ENCODE results near the gene AZU1.
A peak's percentile ranks its signal among the peaks of the same experiment; 100 is the strongest.

Gene AZU1

GRCh38 chr19:827710-828321 lies at the start of gene AZU1:
Gene AZU1, plus strand, starts transcription at chr19:827837. Its CDS starts 10 bp downstream, at chr19:827847.
- no peak for DNase-seq

DNA sequence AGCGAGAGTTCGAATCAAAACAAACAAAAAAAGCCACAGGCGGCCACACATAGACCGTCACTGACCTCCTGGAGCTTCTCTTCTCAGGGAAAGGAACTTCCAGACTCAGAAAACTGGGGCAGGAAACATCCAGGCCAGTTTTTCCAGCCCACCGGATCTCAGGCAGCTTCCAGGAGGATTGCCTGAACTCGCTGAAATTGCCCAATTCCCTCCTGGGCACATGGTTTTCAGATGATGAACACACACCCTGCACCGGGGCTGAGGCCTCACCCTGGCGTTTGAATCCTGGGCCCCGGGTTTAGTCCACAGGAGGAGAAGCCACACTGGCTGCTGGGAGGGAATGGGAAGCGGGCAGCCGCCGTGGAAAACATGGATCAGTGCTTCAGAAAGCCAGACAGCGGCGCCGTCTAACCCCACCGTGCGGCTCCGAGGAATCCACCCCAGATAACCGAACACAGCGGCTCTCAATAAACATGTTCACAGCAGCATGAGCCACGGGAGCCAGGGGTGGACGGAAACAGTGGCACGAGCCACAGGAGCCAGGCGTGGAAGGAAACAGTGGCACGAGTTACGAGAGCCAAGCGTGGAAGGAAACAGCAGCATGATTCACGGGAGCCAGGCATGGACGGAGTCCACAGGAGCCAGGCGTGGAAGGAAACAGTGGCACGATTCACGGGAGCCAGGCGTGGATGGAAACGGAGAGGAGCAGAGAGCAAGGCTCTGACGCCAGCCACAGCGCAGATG lies 48.6 kb upstream of the AZU1 start:
- no peak for DNase-seq

- no peak for DNase-seq
Observed at GRCh38 chr19:780935-781334, 46.7 kb upstream of the AZU1 start.

DNA sequence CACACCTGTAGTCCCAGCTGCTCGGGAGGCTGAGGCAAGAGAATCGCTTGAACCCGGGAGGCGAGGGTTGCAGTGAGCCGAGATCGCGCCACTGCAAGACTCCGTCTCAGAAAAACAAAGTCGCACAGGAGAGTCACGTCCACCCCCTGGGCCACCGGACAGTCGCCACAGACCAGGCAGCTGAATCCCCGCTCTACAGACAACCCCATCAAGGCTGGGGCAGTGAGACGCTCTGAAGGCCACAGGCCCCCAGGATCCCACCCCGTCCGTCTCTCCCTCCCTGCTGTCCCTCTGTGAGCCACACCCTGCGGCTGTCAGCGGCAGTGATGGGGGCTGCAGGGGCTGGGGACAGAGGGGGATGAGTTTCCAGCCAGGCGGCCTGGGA lies 45.8 kb upstream of the AZU1 start:
- DNase-seq, result no peak

DNA sequence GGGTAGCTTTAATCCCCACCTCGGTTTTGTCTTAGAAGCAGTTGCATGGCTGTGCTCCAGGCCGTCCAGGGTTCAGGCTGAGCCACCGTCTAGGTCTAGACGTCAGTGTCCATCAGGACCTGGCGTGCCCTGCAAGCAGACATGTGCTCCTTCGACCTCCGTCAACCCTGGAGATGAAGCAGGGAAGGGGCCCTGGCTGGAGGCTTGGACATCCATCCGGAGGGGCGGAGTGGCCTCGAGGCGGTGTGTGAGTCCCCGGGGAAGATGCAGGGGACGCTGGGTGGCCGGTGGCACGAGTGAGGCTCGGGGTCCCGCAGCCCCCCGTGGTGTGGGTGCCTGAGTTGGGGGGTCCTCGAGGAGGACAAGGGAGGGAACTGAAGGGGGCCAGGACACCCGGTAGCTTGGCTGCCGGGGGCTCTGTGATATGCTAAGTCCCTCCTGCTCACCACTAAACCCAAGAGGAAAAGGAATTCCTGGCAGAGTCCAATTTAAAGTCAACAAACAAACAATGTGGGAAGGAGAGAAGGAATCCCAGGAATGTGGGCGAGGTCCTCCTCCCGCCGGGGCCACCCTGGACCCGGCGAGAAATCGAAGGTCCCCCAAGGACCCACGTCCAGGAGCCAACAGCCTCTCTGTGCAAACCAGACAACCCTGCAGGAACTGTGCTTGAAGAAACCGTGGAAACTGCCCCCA lies 45.3 kb upstream of the AZU1 start:
- DNase-seq, result no peak

DNA sequence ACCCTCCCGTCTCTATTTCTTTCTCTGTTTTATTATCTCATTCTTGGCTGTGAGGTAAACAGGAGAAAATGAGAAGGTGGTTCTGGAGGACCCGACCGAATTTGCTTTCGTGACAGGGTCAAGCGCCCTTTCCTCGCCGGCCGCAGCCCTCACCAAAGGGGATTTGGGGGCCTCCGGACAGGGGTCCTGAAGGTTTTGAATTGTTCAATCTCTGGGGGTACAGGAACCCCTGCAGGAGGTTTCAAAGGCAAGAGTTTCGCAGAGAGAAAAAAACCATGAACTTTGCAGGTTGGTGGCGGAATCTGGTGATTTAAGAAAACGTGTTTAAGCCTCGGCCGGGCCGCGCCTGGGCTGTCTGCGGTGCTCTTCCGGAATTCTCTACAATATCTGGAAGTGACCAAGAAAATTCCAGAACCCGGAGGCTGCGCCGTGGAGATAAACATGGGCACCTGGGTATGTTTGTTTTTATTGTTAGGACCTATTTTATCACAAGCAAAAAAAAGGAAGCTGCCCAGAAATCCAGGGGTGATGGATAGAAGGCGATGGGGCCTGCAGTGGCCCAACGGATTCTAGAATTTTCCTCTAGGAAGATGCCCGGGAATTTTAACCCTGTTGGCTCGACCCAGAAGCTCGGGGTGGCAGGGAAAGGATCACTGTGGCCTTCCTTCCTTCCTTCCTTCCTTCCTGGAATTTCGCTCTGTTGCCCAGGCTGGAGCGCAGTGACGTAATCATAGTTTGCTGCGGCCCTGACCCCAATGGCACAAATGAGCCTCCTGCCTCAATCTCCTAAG lies 44.6 kb upstream of the AZU1 start:
- DNase-seq, result no peak

DNA sequence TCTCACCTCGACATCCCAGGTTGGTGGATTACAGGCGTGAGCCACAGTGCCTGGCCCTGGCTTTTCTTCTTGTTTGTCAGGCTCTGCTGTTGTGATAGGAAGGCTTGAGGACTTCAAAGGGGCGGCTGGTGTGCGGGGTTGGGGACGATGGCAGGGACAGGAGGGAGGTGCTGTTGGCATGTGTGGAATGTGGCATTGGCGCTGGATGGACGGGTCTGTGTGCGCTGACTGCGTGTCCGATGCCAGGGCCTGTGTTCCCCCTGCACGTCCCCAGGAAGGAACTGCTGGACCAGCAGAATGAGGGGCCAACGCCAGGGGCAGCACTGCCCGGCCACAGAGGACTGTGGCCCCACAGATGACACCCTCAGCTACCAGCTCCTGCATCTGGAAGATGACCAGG lies 43.1 kb upstream of the AZU1 start:
- no peak for DNase-seq

- DNase-seq, result no peak
Observed at GRCh38 chr19:787536-787935, 40.1 kb upstream of the AZU1 start.

DNA sequence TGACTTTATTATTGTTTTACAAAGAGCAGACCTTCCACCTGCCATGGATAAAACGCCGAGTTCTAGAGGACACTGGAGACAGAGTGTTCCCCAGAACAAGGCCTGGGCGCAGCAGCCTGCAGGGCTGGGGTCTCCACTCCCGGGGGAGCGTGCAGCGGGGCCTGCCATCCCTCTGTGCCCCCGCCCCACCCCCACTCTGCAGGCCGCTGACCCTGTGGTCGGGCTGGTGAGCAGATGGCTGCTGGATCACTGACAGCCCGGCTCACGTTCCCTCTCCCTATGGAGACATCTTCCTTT lies 39.0 kb upstream of the AZU1 start:
- DNase-seq, result no peak

GRCh38 chr19:788983-789700 lies 38.5 kb upstream of the AZU1 start:
- DNase-seq, result no peak

- DNase-seq, result no peak
Observed at GRCh38 chr19:789701-790060, 38.0 kb upstream of the AZU1 start.

- no peak for DNase-seq
Observed at GRCh38 chr19:791007-791566, 36.5 kb upstream of the AZU1 start.

GRCh38 chr19:791567-792305 lies 35.9 kb upstream of the AZU1 start:
- no peak for DNase-seq

DNA sequence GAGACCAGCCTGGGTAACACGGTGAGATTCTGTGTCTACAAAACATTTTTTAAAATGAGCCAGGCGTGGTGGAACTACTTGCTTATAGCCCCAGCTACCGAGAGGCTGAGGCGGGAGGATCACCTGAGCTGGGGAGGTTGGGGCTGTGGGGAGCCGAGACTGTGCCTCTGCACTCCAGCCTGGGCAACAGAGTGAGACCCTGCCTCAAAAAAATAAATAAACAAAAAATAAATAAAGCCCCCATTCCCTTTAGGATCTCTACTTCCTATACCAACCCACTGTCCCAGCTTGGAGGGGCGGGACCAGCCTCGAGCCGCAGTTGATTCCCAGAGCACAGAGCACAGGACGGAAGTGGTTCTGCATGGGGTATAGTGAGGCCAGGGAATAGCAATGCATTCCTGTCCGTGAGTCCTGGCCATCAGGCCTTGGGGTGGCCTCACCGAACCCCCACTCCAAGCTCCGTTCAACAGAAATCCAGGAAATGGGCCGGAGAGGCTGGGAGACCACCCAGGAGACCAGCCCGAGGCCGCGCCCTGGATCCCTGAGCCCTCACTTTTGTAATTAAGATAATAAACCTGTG lies 35.2 kb upstream of the AZU1 start:
- no peak for DNase-seq

DNA sequence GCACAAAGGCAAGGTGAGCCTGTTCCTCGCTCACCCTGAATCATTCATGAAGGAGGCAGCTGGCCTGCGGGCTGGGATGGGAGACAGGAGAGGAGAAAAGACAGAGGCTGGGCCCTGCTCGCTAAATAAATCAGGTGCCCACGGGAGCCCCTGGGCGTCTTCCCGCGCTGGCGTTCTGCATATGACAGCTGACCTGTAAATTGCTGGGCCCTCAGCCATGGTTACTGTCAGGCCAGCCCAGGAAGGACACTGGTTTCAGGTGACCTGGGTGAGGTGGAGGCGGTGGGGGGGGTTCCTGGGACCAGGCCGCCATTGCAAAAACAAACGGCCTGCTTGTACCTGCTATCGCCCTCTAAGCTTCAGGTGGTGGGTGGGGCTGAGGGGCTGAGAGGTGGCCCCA lies 33.8 kb upstream of the AZU1 start:
- no peak for DNase-seq

- peak in 18 of 58 donors; percentile 5 to 49 (median 28) for DNase-seq
Observed at GRCh38 chr19:795073-795611, 32.5 kb upstream of the AZU1 start.

DNA sequence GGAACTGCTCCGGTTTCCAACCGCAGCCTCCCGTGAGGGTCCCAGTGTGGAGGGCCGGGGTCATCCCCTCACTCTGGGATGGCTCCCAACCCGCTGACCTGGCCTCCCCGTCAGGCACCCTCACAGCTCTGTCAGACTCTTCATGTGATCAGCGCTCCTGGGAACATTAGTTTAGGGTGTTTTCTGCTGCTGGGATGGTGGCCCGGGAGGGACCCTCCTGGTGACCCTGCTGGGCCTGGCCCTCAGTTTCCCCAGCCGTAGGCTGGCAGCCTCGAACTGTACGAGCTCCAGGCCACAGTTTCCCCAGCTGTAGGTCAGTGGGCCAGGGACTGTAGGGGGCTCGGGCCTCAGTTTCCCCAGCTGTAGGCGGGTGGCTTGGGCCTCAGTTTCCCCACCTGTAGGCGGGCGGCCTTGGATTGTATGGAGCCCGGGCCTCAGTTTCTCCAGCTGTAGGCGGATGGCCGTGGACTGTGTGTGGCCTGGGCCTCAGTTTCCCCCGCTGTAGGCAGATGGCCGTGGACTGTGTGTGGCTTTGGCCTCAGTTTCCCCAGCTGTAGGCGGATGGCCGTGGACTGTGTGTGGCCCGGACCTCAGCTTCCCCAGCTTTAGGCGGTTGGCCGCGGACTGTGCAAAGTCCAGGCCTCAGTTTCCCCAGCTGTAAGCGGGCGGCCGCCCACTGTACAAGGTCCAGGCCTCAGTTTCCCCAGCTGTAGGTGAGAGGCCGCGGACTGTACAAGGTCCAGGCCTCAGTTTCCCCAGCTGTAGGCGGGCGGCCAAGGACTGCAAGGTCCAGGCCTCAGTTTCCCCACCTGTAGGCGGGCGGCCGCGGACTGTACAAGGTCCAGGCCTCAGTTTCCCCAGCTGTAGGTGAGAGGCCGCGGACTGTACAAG lies 31.7 kb upstream of the AZU1 start:
- no peak for DNase-seq

DNA sequence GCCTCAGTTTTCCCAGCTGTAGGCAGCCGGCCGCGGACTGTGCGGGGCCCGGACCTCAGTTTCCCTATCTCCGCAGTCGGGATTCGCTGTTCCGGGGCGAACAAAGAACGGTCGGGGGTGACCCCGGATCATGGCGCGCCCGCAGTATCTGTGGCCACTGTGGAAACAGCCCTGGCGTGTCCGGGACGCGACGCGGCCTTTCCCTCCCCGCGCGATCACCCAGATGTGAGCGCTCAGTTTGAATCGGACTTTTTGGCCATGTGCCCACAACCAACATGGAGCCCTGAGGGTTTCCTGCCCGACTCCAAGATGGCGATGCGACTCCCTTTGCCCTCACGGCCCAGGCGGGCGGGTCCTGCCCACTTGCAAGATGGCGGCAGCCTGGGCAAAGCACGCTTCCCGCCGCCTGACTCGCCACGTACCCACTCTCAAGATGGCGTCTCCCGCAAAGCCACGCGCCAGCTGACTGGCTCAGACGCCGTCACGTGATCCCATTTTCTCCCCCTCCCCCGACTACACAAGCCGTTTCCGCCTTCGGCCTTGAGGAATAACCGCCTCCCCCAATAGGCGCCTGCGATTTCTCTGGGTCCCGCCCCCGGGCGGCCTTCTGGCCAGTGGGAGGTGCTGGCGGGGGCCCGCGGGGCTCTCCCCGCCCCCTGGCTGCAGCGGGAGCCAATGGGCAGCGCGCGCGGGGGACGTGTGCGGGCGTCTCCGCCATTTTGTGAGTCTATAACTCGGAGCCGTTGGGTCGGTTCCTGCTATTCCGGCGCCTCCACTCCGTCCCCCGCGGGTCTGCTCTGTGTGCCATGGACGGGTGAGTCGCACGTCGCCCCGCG lies 30.7 kb upstream of the AZU1 start, which contains the start of gene PTBP1:
Gene PTBP1 (plus strand): TSS at position 761 of the 836 bp plus-strand sequence. CDS start 46 bp downstream, at position 807.
- peak; percentile 97 to 100 (median 100) for DNase-seq

Measured in anterior cingulate cortex (tissue), 58 donors.